ENCODE results near the gene KLC4. TPM values are rescaled to one million over a fixed set of nuclear protein-coding genes. Genes with fewer than 3 reads are reported as not detected.
A peak's percentile ranks its signal among the peaks of the same experiment; 100 is the strongest.

Gene KLC4
- total RNA-seq, 1 experiment from 2014 or later, result 17.5 TPM

- no peak overlapping the region for H3K4me3 Mint-ChIP-seq (ENCODE audit: unreplicated experiment)
- H3K36me3 Mint-ChIP-seq (ENCODE audit: insufficient read depth, unreplicated experiment), result peaks cover 97% of the 10 kb centered on the region
- CTCF ChIA-PET, result no interaction called here
- intact Hi-C loops (cut with micrococcal nuclease), result no loop called here
- no peak for DNase-seq (ENCODE audit: unreplicated experiment)
- no peaks in the 10 kb centered on the region for H3K27me3 Mint-ChIP-seq (ENCODE audit: insufficient read depth, unreplicated experiment)
- H3K9me3 Mint-ChIP-seq (ENCODE audit: unreplicated experiment), result no peaks in the 10 kb centered on the region
- no peak for TF ChIP-seq CTCF (IDR thresholded peaks at IDR 0.05; ENCODE audit: unreplicated experiment)
- H3K27ac Mint-ChIP-seq (ENCODE audit: low read depth, unreplicated experiment), result no peak overlapping the region
- TSS peak; percentile 49 for BruUV-seq (replicated peaks)
- peaks cover 6% of the 10 kb centered on the region for H3K4me1 Mint-ChIP-seq (ENCODE audit: insufficient read depth, unreplicated experiment)
- POLR2A ChIA-PET, result interaction anchor here (1.0 to 1.1 kb wide), 2 partner anchors 15 to 45 kb away, joined by 3 read pairs; partner anchors contain the start of genes KLHDC3 and PPP2R5D
These were observed 30.3 kb upstream of the KLC4 start for GRCh38 chr6:43029120-43029519.

GRCh38 chr6:43032326-43032725 is 27.1 kb upstream of the KLC4 start:
- Mint-ChIP-seq H3K9me3 (ENCODE audit: unreplicated experiment) (no peaks in the 10 kb centered on the region), H3K27me3 (ENCODE audit: insufficient read depth, unreplicated experiment) (no peaks in the 10 kb centered on the region), H3K36me3 (ENCODE audit: insufficient read depth, unreplicated experiment) (peaks cover 83% of the 10 kb centered on the region), H3K27ac (ENCODE audit: low read depth, unreplicated experiment) (no peak overlapping the region), H3K4me1 (ENCODE audit: insufficient read depth, unreplicated experiment) (no peaks in the 10 kb centered on the region), H3K4me3 (ENCODE audit: unreplicated experiment) (no peak overlapping the region)
- no peak for DNase-seq (ENCODE audit: unreplicated experiment)
- ChIA-PET POLR2A (interaction anchor here (0.9 to 2.4 kb wide), 3 partner anchors 9 to 18 kb away, joined by 3 to 6 read pairs (median 3); partner anchors contain the start of genes KLHDC3, MEA1 and RRP36), CTCF (interaction anchor here (0.7 kb wide), 1 partner anchor 255 kb away, joined by 3 read pairs; no protein-coding TSS in a partner anchor)
- intact Hi-C loops (cut with micrococcal nuclease), result no loop called here
- BruUV-seq (replicated peaks), result no TSS peak
- TF ChIP-seq CTCF (IDR thresholded peaks at IDR 0.05; ENCODE audit: unreplicated experiment), result no peak

- ChIA-PET CTCF (interaction anchor here (0.6 to 0.7 kb wide), 4 partner anchors 14 to 119 kb away, joined by 3 to 6 read pairs (median 4); no protein-coding TSS in a partner anchor), POLR2A (interaction anchor here (0.9 to 2.4 kb wide), 3 partner anchors 13 to 105 kb away, joined by 3 to 6 read pairs (median 3); partner anchors contain the start of gene RRP36)
These were observed 25.8 kb upstream of the KLC4 start for GRCh38 chr6:43033496-43034189.

More at GRCh38 chr6:43033496-43034189, 25.8 kb upstream of the KLC4 start:
- no peaks in the 10 kb centered on the region for H3K27me3 Mint-ChIP-seq (ENCODE audit: insufficient read depth, unreplicated experiment)
- no peak overlapping the region for H3K27ac Mint-ChIP-seq (ENCODE audit: low read depth, unreplicated experiment)
- no peaks in the 10 kb centered on the region for H3K9me3 Mint-ChIP-seq (ENCODE audit: unreplicated experiment)
- intact Hi-C loops (cut with micrococcal nuclease), result no loop called here
- H3K36me3 Mint-ChIP-seq (ENCODE audit: insufficient read depth, unreplicated experiment), result peaks cover 74% of the 10 kb centered on the region
- no peak for TF ChIP-seq CTCF (IDR thresholded peaks at IDR 0.05; ENCODE audit: unreplicated experiment)
- H3K4me1 Mint-ChIP-seq (ENCODE audit: insufficient read depth, unreplicated experiment), result no peaks in the 10 kb centered on the region
- no peak for DNase-seq (ENCODE audit: unreplicated experiment)
- H3K4me3 Mint-ChIP-seq (ENCODE audit: unreplicated experiment), result no peak overlapping the region
- BruUV-seq (replicated peaks), result no TSS peak

Measured in MCF 10A (cell line).